Psoas muscle (tissue), 8 donors: ENCODE data around the gene PLA2G7. TPM values are rescaled to one million over a fixed set of nuclear protein-coding genes. Genes with fewer than 3 reads are reported as not detected.
"Not testable (repeated sequence)": the region's sequence is repeated elsewhere in the genome, so short reads cannot be mapped to it uniquely, and the experiment has no call there.

Source experiments
- ATAC-seq, 4 donors: fragments of 200-7000 bp; cut with Tn5 transposase; one replicate each; pipeline ENCODE4 v1.9.1; 2020; ENCODE audit warnings: moderate library complexity in 3 of 4, mild to moderate bottlenecking in 2 of 4
- DNase-seq, 2 donors: peaks; one replicate each; pipeline ENCODE4 v3.0.0-alpha.2; 2020
- H3K27ac ChIP-seq: fragments of 200-600 bp; one replicate; pipeline ENCODE4 v1.8.0; 2022
- H3K27me3 ChIP-seq, 3 donors: fragments of 200-600 bp in 1 of 3; one replicate each; pipeline versions ENCODE4 v1.6.1 to v1.8.0; 2013 to 2022; ENCODE audit warnings: low read length in 2 of 3, mild to moderate bottlenecking in 2 of 3, moderate library complexity in 1 of 3; ENCODE audit not compliant: insufficient read depth in 3 of 3
- H3K36me3 ChIP-seq, 2 donors: fragments of 200-600 bp in 1 of 2; one replicate each; pipeline versions ENCODE4 v1.6.1 to v1.8.0; 2013 to 2022; ENCODE audit warnings: low read depth in 1 of 2, mild to moderate bottlenecking in 1 of 2, moderate library complexity in 1 of 2; ENCODE audit not compliant: insufficient read depth in 1 of 2
- H3K4me1 ChIP-seq: fragments of 200-600 bp; one replicate; pipeline ENCODE4 v1.8.0; 2022
- H3K4me3 ChIP-seq: fragments of 200-600 bp; one replicate; pipeline ENCODE4 v1.8.0; 2022; ENCODE audit warnings: mild to moderate bottlenecking
- H3K9me3 ChIP-seq: fragments of 200-600 bp; one replicate; pipeline ENCODE4 v1.8.0; 2022
- CTCF ChIP-seq: fragments of 200-600 bp; IDR thresholded peaks from one replicate; pipeline ENCODE4 v1.8.0; 2022; ENCODE audit warnings: antibody characterized with exemption
- WGBS, 3 donors: extraction: QIAGEN DNeasy Blood & Tissue Kit; methylation state at CpG; one replicate each; pipeline versions ENCODE4 v1.1.6 to v1.1.7; 2013; 5-methylcytosine and 5-hydroxymethylcytosine counted together
- intact Hi-C, 2 donors: fragments of 100-400 bp; cut with DNase I; formaldehyde crosslinking; loops; one replicate each; pipeline versions ENCODE4 v1.11.0 to v1.14.2; 2022
- polyA plus RNA-seq, 3 donors: library from polyadenylated mRNA; stranded (reverse); fragments of 200-250 nt; gene quantifications; one replicate each; pipeline ENCODE4 v1.2.3, GENCODE V29; 2013
- total RNA-seq, 4 donors: library from RNA; stranded (reverse); fragmentation: NEBNext Ultra II Directional in 2 of 4; extraction: Animal tissue kit (Norgen Biotek cat#: 25700) in 2 of 4; gene quantifications; one replicate each; pipeline versions ENCODE4 v1.2.1 to v1.2.4, GENCODE V29; 2021 to 2023
- donor health status: healthy with polysubstance abuse.
- donor health status: DM: no; HTN: no; CAD: no; lungs with moderate emphysema.
- donor health status: Bipolar disorder and iron deficiency.
- donor health status: healthy.
- donor health status: DM: yes; HTN: yes; CAD: no.
- donor health status: DM: no; HTN: no; CAD: no.
- donor health status: DM: no; HTN: no; CAD: no.
- donor health status: DM: yes; HTN: yes; CAD: no.

Gene PLA2G7
- total and polyA plus RNA-seq, 7 donors, result 0.03 to 0.66 (median 0.21) TPM; not detected in 3

GRCh38 chr6:46748940-46749503 is 13.8 kb upstream of the PLA2G7 start:
- ATAC-seq, result no peak

DNA sequence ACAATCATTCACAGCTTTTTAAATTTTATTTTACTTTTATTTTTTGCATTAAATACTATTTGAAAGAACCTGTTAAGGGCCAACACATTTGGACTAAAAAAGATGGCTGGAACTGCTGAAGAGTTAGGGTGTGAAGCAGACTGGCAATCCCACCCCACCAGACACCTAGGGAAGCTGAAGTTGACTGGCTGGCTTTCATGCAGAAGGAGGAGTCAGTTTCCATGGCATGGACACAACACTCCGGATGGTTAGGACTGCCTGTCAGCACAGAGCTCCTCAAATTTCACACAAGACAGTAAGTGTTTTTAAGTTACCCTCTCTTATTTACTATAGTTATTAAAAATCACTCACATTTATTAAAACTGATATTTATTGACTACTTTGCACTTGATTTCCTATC is 11.5 kb upstream of the PLA2G7 start, which contains the start of gene ANKRD66:
Gene ANKRD66, plus strand, starts transcription at position 238 of the 400 bp plus-strand sequence. CDS start 5,016 bp downstream, outside the sequence.
- intact Hi-C loops, result no loop called here
- Histone ChIP-seq H3K4me1 (no peaks in the 10 kb centered on the region), H3K4me3 (no peak within 1 kb of the TSS), H3K36me3 (no peaks in the 10 kb centered on the region), H3K9me3 (no peaks in the 10 kb centered on the region), H3K27me3 (peaks cover 0 to 9% (median 0%) of the 10 kb centered on the region in 3 donors), H3K27ac (no peak within 1 kb of the TSS)
- ATAC-seq (no peak), DNase-seq (no peak)
- WGBS, 3 donors, result 24 to 30% (median 26%) methylated on average over 1 of the region's 1 CpG
- TF ChIP-seq CTCF, result no peak

More at GRCh38 chr6:46748940-46749503, 13.8 kb upstream of the PLA2G7 start:
- H3K27ac ChIP-seq, result no peak overlapping the region
- H3K4me1 ChIP-seq, result no peaks in the 10 kb centered on the region
- intact Hi-C loops, result no loop called here
- TF ChIP-seq CTCF, result no peak
- H3K27me3 ChIP-seq, result peaks cover 0 to 9% (median 0%) of the 10 kb centered on the region in 3 donors
- H3K36me3 ChIP-seq, result no peaks in the 10 kb centered on the region
- no peaks in the 10 kb centered on the region for H3K9me3 ChIP-seq
- no peak overlapping the region for H3K4me3 ChIP-seq
- WGBS, 3 donors, result 93 to 98% (median 95%) methylated on average over 5 of the region's 5 CpGs
- DNase-seq, result no peak

- intact Hi-C loops, result no loop called here
- no peak overlapping the region for H3K27ac ChIP-seq
- no peak overlapping the region for H3K4me3 ChIP-seq
- 87 to 91% (median 87%) methylated on average over 2 of the region's 2 CpGs for WGBS, 3 donors
- H3K9me3 ChIP-seq, result no peaks in the 10 kb centered on the region
- ATAC-seq (no peak), DNase-seq (no peak)
- H3K36me3 ChIP-seq, result no peaks in the 10 kb centered on the region
- no peak for TF ChIP-seq CTCF
- no peaks in the 10 kb centered on the region for H3K4me1 ChIP-seq
- peaks cover 0 to 9% (median 0%) of the 10 kb centered on the region in 3 donors for H3K27me3 ChIP-seq
These were observed 10.8 kb upstream of the PLA2G7 start for GRCh38 chr6:46745973-46746372.

DNA sequence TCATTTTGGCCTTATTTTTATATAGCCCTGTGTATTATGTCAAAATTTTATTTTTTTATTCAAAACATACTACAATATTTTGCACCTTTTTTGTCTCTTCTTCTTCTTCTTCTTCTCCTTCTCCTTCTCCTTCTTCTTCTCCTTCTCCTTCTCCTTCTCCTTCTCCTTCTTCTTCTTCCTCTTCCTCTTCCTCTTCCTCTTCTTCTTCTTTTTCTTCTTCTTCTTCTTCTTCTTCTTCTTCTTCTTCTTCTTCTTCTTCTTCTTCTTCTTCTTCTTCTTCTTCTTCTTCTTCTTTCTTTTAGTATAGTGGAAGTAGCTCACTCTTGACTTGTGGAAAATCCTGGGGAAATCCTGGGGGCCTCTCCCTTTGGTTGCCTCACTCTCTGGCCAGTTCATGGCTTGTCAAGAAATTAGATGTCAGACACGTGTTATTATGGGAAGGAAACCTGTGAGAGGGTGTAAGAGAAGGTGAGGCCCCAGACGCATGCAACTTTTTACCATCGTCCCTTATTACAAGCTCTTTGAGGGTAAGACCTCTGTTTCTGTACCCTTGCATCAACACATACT is 9.1 kb upstream of the PLA2G7 start:
- intact Hi-C loops, H3K27me3 ChIP-seq, ATAC-seq, DNase-seq, H3K4me3 ChIP-seq, H3K27ac ChIP-seq, H3K36me3 ChIP-seq, H3K9me3 ChIP-seq, H3K4me1 ChIP-seq: not testable (repeated sequence)
- 76 to 91% (median 83%) methylated on average over 3 of the region's 3 CpGs for WGBS, 3 donors

- Histone ChIP-seq H3K27ac (no peak overlapping the region), H3K36me3 (no peaks in the 10 kb centered on the region), H3K4me3 (no peak overlapping the region), H3K4me1 (no peaks in the 10 kb centered on the region), H3K9me3 (no peaks in the 10 kb centered on the region), H3K27me3 (peaks cover 0 to 9% (median 0%) of the 10 kb centered on the region in 3 donors)
- intact Hi-C loops, result no loop called here
- 92 to 97% (median 93%) methylated on average over 1 of the region's 1 CpG for WGBS, 3 donors
- TF ChIP-seq CTCF, result no peak
- ATAC-seq (no peak), DNase-seq (no peak)
These were observed 8.4 kb upstream of the PLA2G7 start for GRCh38 chr6:46743425-46744158.
